Adrenal gland (tissue), 5 donors: Measurements from ENCODE around the gene SUN1.

ENCODE experiments used
- POLR2A ChIP-seq, 2 donors: fragments of 450-650 bp; IDR thresholded peaks; one replicate each; pipeline ENCODE4 v1.6.1; 2017; ENCODE audit warnings: antibody characterized with exemption in 2 of 2, mild to moderate bottlenecking in 2 of 2, moderate library complexity in 1 of 2
- TF ChIP-seq, protein P1 (sequence below), 6 experiments: fragments of 450-650 bp in 4 of 6; fragments of 200-600 bp in 2 of 6; sonication (generic) in 1 of 6; IDR thresholded peaks; 1 replicate in 5 of 6; 2 replicates in 1 of 6; pipeline versions ENCODE4 v1.5.1 to v1.8.0; 2016 to 2021; ENCODE audit warnings: antibody characterized with exemption in 6 of 6, mild to moderate bottlenecking in 2 of 6, moderate library complexity in 1 of 6
- donor health status: DM: no; HTN: no; CAD: no.

DNA sequence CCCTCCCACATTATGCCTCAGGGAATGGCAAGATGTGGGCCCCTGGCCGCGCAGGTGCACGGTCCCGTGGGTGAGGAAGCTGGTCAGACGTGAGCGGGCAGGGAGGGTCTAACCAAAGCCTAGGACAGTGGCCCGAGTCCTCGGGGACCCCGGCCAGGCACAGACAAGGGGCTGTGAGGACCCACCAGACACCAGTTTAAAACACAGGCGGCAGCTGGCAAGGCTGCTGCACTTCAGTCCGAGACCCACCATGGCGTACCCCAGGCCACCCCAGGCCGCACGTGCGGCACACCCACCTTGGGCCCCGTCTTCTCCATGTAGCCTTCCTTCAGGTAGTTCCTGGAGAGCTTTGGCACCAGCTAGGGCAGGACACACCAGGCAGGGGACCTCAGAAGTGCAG, 67.5 kb downstream of the SUN1 start:
- TF ChIP-seq, protein P1, sequence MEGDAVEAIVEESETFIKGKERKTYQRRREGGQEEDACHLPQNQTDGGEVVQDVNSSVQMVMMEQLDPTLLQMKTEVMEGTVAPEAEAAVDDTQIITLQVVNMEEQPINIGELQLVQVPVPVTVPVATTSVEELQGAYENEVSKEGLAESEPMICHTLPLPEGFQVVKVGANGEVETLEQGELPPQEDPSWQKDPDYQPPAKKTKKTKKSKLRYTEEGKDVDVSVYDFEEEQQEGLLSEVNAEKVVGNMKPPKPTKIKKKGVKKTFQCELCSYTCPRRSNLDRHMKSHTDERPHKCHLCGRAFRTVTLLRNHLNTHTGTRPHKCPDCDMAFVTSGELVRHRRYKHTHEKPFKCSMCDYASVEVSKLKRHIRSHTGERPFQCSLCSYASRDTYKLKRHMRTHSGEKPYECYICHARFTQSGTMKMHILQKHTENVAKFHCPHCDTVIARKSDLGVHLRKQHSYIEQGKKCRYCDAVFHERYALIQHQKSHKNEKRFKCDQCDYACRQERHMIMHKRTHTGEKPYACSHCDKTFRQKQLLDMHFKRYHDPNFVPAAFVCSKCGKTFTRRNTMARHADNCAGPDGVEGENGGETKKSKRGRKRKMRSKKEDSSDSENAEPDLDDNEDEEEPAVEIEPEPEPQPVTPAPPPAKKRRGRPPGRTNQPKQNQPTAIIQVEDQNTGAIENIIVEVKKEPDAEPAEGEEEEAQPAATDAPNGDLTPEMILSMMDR (IDR thresholded peaks at IDR 0.05): no peak
- no peak for TF ChIP-seq POLR2A (IDR thresholded peaks at IDR 0.05)
